H1 (cell line): ENCODE results near the gene PPP2R2B. TPM values are rescaled to one million over a fixed set of nuclear protein-coding genes. Genes with fewer than 3 reads are reported as not detected.

Experiments
- JUN ChIP-seq: IDR thresholded peaks from 2 replicates; pipeline ENCODE4 v1.6.1; 2011; ENCODE audit warnings: low read depth, mild to moderate bottlenecking, improper control_type of control experiment, low read length
- polyA plus RNA-seq, 7 experiments: library from polyadenylated mRNA; depleted of rRNA in 3 of 7; stranded (reverse) in 5 of 7; unstranded in 2 of 7; fragments of >200 nt in 5 of 7; fragments of 200-250 nt in 2 of 7; gene quantifications; 1 replicate in 5 of 7; 2 replicates in 1 of 7; 4 replicates in 1 of 7; pipeline versions ENCODE4 v1.2.1 to v1.2.3, GENCODE V29; 2011 to 2013; ENCODE audit warnings: missing spikeins in 2 of 7, mixed read lengths in 2 of 7
- total RNA-seq: library from RNA; stranded (reverse); fragmentation: NEBNext Ultra II Directional; extraction: Animal tissue kit (Norgen Biotek cat#: 25700); gene quantifications from 2 replicates; pipeline ENCODE4 v1.2.1, GENCODE V29; 2021

Gene PPP2R2B
- total and polyA plus RNA-seq, 2 of the 8 experiments (the other 6 are each of a cell fraction or from before 2014, with no cell fraction given), result 21.1 to 37.1 TPM

DNA sequence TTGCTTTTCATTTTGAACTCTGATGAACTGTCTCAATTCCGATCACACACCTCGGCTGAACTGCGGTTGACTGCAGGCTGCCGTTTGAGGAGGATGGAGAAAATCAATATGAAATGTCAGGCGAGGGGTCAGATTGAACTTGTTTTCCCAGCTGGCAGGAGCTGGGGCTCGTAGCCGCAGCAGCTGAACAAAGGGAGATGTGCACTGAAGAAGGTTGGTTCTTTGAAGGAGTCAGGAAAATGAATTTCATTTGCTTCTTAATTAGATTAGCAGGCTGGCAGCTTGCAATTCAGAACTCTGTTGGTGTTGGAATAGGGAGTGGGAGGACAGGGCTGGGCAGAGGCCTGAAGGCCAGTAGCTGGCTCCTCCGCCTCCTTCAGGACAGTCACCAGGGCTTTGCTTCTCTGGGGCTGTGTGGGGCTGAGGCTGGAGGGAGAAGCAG is 245.2 kb downstream of the PPP2R2B start (continued):
- no peak for TF ChIP-seq JUN
